HG02571 (cell line): Measurements from ENCODE around the gene IKBKE.

Source experiments
- ATAC-seq: cut with Tn5 transposase; IDR thresholded peaks from one replicate; pipeline ENCODE4 v1.9.1; 2021; ENCODE audit warnings: mild to moderate bottlenecking, moderate library complexity; ENCODE audit not compliant: unreplicated experiment

The IKBKE gene

GRCh38 chr1:206469933-206470691 lies at the start of gene IKBKE:
IKBKE (plus strand) TSS chr1:206470476; CDS start chr1:206473228, 2,752 bp downstream.
- peak; percentile 63 for ATAC-seq

- no peak for ATAC-seq
These were observed 48.5 kb upstream of the IKBKE start for GRCh38 chr1:206421616-206422340.

DNA sequence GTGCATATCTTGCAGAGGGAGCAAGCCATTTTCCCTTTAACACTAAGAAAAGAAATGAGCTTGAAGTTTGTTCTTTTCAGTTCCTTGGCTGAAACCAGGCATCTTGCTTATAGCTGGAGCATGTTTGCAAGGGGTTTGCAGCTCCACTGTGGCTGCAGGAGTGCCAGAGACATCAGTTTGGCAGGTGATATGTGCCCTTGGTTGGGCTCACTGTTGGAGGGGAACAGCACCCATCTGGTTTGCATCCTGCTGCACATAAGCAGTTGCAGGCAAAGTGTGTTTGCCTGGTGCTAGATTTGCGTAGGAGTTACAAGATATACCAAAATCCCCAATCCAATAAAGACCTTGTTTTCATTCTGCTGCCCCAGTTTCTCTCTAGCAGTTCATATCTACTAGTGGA lies 47.8 kb upstream of the IKBKE start:
- ATAC-seq: no peak

DNA sequence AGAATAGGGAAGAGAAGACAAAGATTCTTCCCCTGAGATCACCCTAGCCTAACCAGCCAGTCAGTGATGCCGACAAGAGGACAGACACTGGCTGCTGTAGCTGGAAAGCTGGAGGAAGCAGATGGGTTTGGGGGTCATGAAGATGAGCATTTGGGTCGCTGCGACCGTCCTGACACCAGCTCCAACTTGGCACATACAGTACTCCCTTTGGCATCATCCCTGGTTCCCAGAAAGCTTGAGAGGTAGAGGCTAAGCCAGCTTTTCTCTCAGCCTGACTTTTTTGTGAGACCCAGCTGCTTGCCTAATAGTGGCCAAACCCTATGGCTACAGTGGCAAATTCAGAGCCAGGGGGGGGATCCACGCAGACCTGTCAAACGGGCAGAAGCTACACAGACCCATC lies 43.0 kb upstream of the IKBKE start:
- no peak for ATAC-seq

- no peak for ATAC-seq
These were observed 40.9 kb upstream of the IKBKE start for GRCh38 chr1:206429421-206429820.

DNA sequence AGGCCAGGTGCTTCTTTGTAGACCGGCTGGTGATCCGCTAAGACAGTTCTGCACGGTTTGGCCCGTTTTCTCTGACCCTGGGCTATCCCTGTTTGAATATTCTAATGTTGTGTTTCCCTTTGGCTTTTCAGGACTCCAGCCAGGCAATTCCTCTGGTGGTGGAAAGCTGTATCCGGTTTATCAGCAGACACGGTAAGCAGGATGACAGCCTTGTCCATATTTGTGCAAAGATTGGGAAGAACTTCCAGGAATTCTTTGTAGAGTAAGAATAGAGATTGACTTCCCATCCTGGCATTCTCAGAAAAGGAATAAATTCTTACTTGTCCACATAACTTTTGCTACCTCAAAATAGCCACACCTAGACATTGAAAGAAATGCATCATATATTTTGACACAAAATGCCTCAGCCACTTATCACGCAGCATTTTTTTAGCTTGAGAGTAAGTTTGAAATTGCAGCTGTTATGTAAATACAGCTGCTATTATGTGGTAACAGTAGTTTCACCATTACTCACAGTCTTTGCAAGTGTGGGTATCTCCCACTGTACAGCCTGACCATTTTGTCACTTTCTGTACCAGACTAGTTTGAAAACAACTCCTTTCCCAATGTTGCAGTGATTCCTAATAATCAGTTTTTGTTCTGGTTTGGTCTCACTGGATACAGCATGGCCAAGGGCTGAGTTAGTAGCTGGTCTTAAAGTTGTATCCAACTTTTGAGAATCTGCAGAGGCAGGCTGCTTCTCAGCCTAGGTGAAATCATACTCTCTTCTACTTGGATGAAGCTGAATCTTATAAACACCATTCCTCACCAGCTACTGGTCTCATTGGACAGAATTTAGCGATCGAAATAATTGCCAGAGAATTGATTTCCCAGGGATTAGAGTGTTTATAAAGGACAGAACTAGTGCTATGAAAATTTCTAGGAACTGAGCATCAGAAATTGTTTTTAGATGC lies 40.0 kb upstream of the IKBKE start:
- ATAC-seq: peak; percentile 97

- ATAC-seq: no peak
These were observed 34.8 kb upstream of the IKBKE start for GRCh38 chr1:206435445-206435844.

- ATAC-seq: no peak
These were observed 31.7 kb upstream of the IKBKE start for GRCh38 chr1:206438554-206438953.

- no peak for ATAC-seq
These were observed 31.1 kb upstream of the IKBKE start for GRCh38 chr1:206439205-206439604.

DNA sequence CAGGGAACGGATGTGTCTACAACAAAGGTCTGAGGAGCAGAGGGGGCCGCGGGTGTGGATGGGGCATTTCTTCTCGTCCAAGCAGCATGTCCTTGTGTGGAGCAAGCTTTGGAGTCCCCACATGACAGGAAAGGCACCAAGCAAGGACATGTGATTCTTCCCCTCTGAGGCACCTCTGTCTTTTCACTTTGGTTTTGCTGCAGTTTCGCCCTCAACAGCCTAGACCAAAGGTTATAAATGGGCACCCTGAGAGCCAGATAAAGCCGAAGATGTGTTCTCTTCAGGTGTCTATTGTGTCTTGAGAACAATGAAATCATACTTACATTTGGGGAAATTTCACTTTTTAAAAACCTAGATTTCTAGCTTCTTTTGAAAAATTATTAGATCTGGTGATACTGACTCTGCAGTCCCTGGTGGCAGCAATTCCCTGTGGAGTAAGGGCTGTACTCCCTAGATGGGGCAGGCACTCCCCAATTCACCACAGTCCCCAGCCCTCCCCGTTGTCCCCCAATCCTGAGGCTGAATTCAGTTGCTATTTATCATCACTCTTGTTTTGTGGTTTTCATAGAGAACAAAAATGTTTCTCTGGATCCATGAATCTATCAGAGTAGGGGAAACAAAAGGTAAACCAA lies 28.8 kb upstream of the IKBKE start:
- ATAC-seq: no peak

- ATAC-seq: no peak
These were observed 28.2 kb upstream of the IKBKE start for GRCh38 chr1:206442101-206442500.

GRCh38 chr1:206445116-206445515 lies 25.2 kb upstream of the IKBKE start:
- no peak for ATAC-seq

GRCh38 chr1:206445911-206446356 lies 24.3 kb upstream of the IKBKE start:
- no peak for ATAC-seq

GRCh38 chr1:206446688-206447421 lies 23.4 kb upstream of the IKBKE start:
- no peak for ATAC-seq

- no peak for ATAC-seq
These were observed 22.9 kb upstream of the IKBKE start for GRCh38 chr1:206447422-206447765.

GRCh38 chr1:206447792-206448191 lies 22.5 kb upstream of the IKBKE start:
- ATAC-seq: no peak

DNA sequence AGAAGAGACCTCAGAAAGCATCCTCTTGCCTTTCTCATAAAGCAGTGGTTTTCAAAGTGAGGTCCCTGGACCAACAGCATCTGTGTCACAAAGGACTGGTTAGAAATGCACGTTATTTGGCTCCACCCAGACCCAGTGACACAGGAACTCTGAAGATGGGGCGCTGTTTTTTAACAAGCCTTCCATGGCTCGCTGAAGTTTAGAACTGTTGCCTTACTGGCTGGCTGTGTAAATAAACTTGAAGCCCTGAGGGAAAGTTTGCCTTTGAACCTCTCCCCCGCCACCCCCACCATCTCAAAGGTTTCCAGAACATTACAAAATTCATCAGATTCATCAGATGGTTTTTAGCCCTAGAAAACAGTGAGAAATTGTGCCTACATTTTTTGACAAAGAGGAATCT lies 21.8 kb upstream of the IKBKE start:
- ATAC-seq: no peak

DNA sequence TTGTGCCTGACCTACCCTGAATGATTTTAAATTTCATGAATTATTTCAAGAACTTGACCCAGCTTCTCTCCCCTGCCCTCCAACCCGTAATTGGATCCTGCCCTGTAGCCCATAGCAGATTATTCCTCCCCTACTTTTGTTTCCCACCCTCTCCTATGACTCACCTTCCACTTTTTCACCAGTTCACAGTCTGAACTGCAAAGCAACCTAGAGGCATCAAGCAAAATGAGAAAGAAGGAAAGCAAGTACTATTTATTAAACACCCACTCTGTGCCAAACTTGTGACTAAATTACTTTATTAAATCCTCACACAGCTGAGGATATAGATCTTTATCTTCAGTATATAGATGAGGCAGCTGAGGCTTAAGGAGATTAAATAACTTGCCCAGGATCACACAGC lies 20.7 kb upstream of the IKBKE start:
- no peak for ATAC-seq

DNA sequence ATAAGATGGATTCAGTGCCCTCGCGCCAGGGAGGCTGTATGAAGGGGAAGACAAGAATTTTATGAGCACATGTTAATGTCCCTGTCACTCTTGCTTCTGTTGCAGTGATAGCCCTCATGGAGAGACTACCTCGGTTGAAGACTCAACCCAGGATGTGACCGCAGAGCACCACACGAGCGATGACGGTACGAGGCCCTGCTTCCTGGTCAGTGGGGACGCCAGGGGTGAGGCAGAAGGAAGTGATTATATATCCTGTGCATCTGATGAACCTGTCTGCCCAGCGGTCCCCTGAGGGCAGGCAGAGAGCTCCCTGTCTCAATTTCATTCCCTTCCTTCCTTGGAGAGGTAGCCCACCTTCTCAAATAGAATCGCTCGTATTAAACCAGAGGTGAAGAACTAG lies 20.0 kb upstream of the IKBKE start:
- ATAC-seq: no peak

DNA sequence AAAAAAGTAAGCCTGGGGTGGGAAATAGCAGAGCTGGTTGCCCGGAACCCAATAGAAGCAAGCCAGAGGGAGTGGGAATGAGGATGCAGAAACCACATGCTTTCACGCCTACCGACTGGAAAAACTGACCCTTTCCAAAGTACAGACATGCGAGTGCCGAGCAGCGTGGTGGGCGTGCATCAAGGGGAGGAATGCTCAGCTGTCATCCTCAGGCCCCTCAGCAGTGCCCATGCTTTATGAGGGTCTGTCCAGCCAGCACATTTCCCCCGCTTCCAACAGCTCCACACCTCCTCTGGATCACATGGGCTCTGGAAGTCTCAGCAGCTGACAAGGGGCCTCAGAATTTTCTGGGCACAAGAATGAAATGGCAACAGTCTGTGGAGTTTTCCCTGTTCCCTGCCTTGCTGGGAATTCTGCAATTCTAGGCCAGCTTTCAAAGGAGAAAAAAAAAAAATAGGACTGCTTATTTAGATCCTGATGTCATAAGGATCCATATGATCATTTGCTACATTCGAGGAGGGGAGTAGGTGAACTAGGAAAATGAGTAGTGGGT lies 19.1 kb upstream of the IKBKE start:
- ATAC-seq: no peak
